Measurements from ENCODE around the gene CARHSP1. TPM values are rescaled to one million over a fixed set of nuclear protein-coding genes. Genes with fewer than 3 reads are reported as not detected.

CARHSP1 gene
- total and polyA plus RNA-seq, 9 of the 15 experiments (the other 6 are each of a cell fraction or from before 2014, with no cell fraction given), result 5.8 to 114 (median 41.1) TPM

GRCh38 chr16:8914098-8914497 lies 45.3 kb upstream of the CARHSP1 start (continued):
- no peak for TF ChIP-seq ZNF143 (CRISPR knock-in tag; IDR thresholded peaks at IDR 0.05)
- TF ChIP-seq NR2F6 (CRISPR knock-in tag; IDR thresholded peaks at IDR 0.05), result no peak
- TF ChIP-seq HOMEZ (CRISPR knock-in tag; IDR thresholded peaks at IDR 0.05), result no peak
- no peak for TF ChIP-seq ETV6 (IDR thresholded peaks at IDR 0.05; ENCODE audit: borderline replicate concordance in 1 of 2, low read depth in 2 of 2, low read length in 1 of 2)
- TF ChIP-seq ETV6 (CRISPR knock-in tag; IDR thresholded peaks at IDR 0.05; ENCODE audit: borderline replicate concordance), result no peak
- TF ChIP-seq ATF1 (CRISPR knock-in tag; IDR thresholded peaks at IDR 0.05), result no peak
- TF ChIP-seq ATF1 (tag; IDR thresholded peaks at IDR 0.05), result no peak
- no peak for TF ChIP-seq NFIX (CRISPR knock-in tag; IDR thresholded peaks at IDR 0.05; ENCODE audit: low read depth)
- no peak for TF ChIP-seq ARID3B (CRISPR knock-in tag; IDR thresholded peaks at IDR 0.05; ENCODE audit: borderline replicate concordance)

- H3K4me2 ChIP-seq (ENCODE audit: insufficient read depth, low read length), result no peak overlapping the region
- H3K27me3 ChIP-seq (ENCODE audit: control insufficient read depth in 2 of 2, insufficient read depth in 2 of 2, low read length in 2 of 2), result no peaks in the 10 kb centered on the region
- no peak for FAIRE-seq
- 93% methylated on average over 4 of the region's 4 CpGs for WGBS (ENCODE audit: insufficient coverage, low coverage, missing lambda C conversion rate)
- no peak overlapping the region for H3K9ac ChIP-seq (ENCODE audit: insufficient read depth in 1 of 2, low read depth in 2 of 2, low read length in 2 of 2)
- H3K4me1 ChIP-seq (replicated peaks in 1 of 2; ENCODE audit: control insufficient read depth in 2 of 2, insufficient read depth in 2 of 2, low read length in 2 of 2), result no peaks in the 10 kb centered on the region
- POLR2A ChIA-PET, result no interaction called here
- H4K20me1 ChIP-seq (replicated peaks; ENCODE audit: control insufficient read depth, insufficient read depth, low read length), result 0 out of 2 replicates have a peak, but pooled peaks cover 3% of the 10 kb centered on the region
- H3K36me3 ChIP-seq (ENCODE audit: control insufficient read depth, insufficient read depth, low read length), result peaks cover 94% of the 10 kb centered on the region
- in situ Hi-C loops (cut with MboI), result no loop called here
- no peak overlapping the region for H3K4me3 ChIP-seq
- no peak overlapping the region for H3K27ac ChIP-seq (ENCODE audit: extremely low read depth, low read depth, low read length)
- no peaks in the 10 kb centered on the region for H3K9me1 ChIP-seq (ENCODE audit: control insufficient read depth, insufficient read depth, low read length)
- 0 out of 3 replicates have a peak, but pooled peaks cover 4% of the 10 kb centered on the region for H3K79me2 ChIP-seq (ENCODE audit: control insufficient read depth, insufficient read depth, low read length)
- CTCF ChIA-PET (ENCODE audit: low intra/inter-chr PET ratio), result no interaction called here
- intact Hi-C loops (cut with micrococcal nuclease), result no loop called here
- no peak for ATAC-seq
- DNase-seq (ENCODE audit: extremely low read depth in 1 of 4, low spot score in 3 of 4), result no peak
- no TSS peak for BruUV-seq (replicated peaks)
- H3K9me3 ChIP-seq (replicated peaks; ENCODE audit: control insufficient read depth, insufficient read depth, low read depth, low read length), result no peaks in the 10 kb centered on the region
- H2AFZ ChIP-seq (ENCODE audit: low read depth, low read length), result no peak overlapping the region
- TF ChIP-seq HNRNPUL1 (IDR thresholded peaks at IDR 0.05; ENCODE audit: low read length), result no peak
- no peak for TF ChIP-seq NR2C1 (IDR thresholded peaks at IDR 0.05)
- TF ChIP-seq NR2C1 (tag; IDR thresholded peaks at IDR 0.05), result no peak
- no peak for TF ChIP-seq VEZF1 (CRISPR knock-in tag; IDR thresholded peaks at IDR 0.05)
- no peak for TF ChIP-seq CEBPB (tag; IDR thresholded peaks at IDR 0.05)
- TF ChIP-seq RBM25 (IDR thresholded peaks at IDR 0.05; ENCODE audit: low read depth, low read length, severe bottlenecking), result no peak
- TF ChIP-seq BCL6 (CRISPR knock-in tag; IDR thresholded peaks at IDR 0.05), result no peak
- TF ChIP-seq ZNF324 (CRISPR knock-in tag; IDR thresholded peaks at IDR 0.05), result no peak
- no peak for TF ChIP-seq ARID3A (IDR thresholded peaks at IDR 0.05; ENCODE audit: borderline replicate concordance, low read depth, low read length)
These were observed 44.0 kb upstream of the CARHSP1 start for GRCh38 chr16:8912793-8913192.

Data from K562 (cell line).